ENCODE results near the gene SHROOM3.

SHROOM3 gene

GRCh38 chr4:76751612-76752343 lies 316.7 kb downstream of the SHROOM3 start:
- DNase-seq (ENCODE audit: low spot score): no peak

GRCh38 chr4:76752861-76753501 lies 318.0 kb downstream of the SHROOM3 start:
- peak; percentile 50 for DNase-seq (ENCODE audit: low spot score)

GRCh38 chr4:76753814-76754213 lies 318.8 kb downstream of the SHROOM3 start:
- no peak for DNase-seq (ENCODE audit: low spot score)

GRCh38 chr4:76754439-76754838 lies 319.4 kb downstream of the SHROOM3 start:
- DNase-seq (ENCODE audit: low spot score): no peak

- DNase-seq (ENCODE audit: low spot score): no peak
Observed at GRCh38 chr4:76755756-76756155, 320.7 kb downstream of the SHROOM3 start.

GRCh38 chr4:76756416-76756815 lies 321.4 kb downstream of the SHROOM3 start:
- no peak for DNase-seq (ENCODE audit: low spot score)

GRCh38 chr4:76757418-76757939 lies 322.4 kb downstream of the SHROOM3 start:
- no peak for DNase-seq (ENCODE audit: low spot score)

GRCh38 chr4:76758290-76758882 lies 323.4 kb downstream of the SHROOM3 start:
- DNase-seq (ENCODE audit: low spot score): peak; percentile 49

GRCh38 chr4:76758996-76759395 lies 324.0 kb downstream of the SHROOM3 start:
- no peak for DNase-seq (ENCODE audit: low spot score)

GRCh38 chr4:76760193-76760592 lies 325.2 kb downstream of the SHROOM3 start:
- DNase-seq (ENCODE audit: low spot score): no peak

- DNase-seq (ENCODE audit: low spot score): no peak
Observed at GRCh38 chr4:76762137-76763130, 327.4 kb downstream of the SHROOM3 start.

- DNase-seq (ENCODE audit: low spot score): no peak
Observed at GRCh38 chr4:76764251-76764650, 329.2 kb downstream of the SHROOM3 start.

- DNase-seq (ENCODE audit: low spot score): no peak
Observed at GRCh38 chr4:76765473-76766183, 330.6 kb downstream of the SHROOM3 start.

GRCh38 chr4:76767983-76768382 lies 333.0 kb downstream of the SHROOM3 start:
- DNase-seq (ENCODE audit: low spot score): no peak

GRCh38 chr4:76772498-76773106 lies 337.6 kb downstream of the SHROOM3 start:
- no peak for DNase-seq (ENCODE audit: low spot score)

- DNase-seq (ENCODE audit: low spot score): no peak
Observed at GRCh38 chr4:76773766-76774165, 338.7 kb downstream of the SHROOM3 start.

GRCh38 chr4:76779740-76780459 lies 344.9 kb downstream of the SHROOM3 start:
- DNase-seq (ENCODE audit: low spot score): no peak

GRCh38 chr4:76780781-76781697 lies 346.0 kb downstream of the SHROOM3 start:
- DNase-seq (ENCODE audit: low spot score): no peak

All from LoVo (cell line).